Adipocyte (in vitro differentiated cells): ENCODE measurements around the gene FHOD1.

Experiments used
- DNase-seq: peaks from one replicate; pipeline ENCODE4 v3.0.0-alpha.2; 2015; ENCODE audit warnings: low read depth
- H3K27me3 ChIP-seq: replicated peaks from 2 replicates; pipeline ENCODE4 v1.7.0; 2013; ENCODE audit warnings: mild to moderate bottlenecking, low read length, moderate library complexity; ENCODE audit not compliant: control insufficient read depth, insufficient read depth
- H3K36me3 ChIP-seq: 2 replicates; pipeline ENCODE4 v1.7.0; 2013; ENCODE audit warnings: low read length, mild to moderate bottlenecking, moderate library complexity; ENCODE audit not compliant: control insufficient read depth, insufficient read depth, severe bottlenecking
- H3K4me1 ChIP-seq: 2 replicates; pipeline ENCODE4 v1.7.0; 2013; ENCODE audit warnings: mild to moderate bottlenecking, low read length, moderate library complexity; ENCODE audit not compliant: control insufficient read depth, insufficient read depth
- H3K4me3 ChIP-seq: 2 replicates; pipeline ENCODE4 v1.7.0; 2013; ENCODE audit warnings: mild to moderate bottlenecking, low read length, moderate library complexity
- H3K9ac ChIP-seq: 2 replicates; pipeline ENCODE4 v1.7.0; 2013; ENCODE audit warnings: mild to moderate bottlenecking, low read length, moderate library complexity
- H3K9me3 ChIP-seq: 2 replicates; pipeline ENCODE4 v1.7.0; 2013; ENCODE audit warnings: mild to moderate bottlenecking, low read length, moderate library complexity; ENCODE audit not compliant: control insufficient read depth

FHOD1 gene

GRCh38 chr16:67191411-67191994 is 55.8 kb downstream of the FHOD1 start:
- peaks cover 17% of the 10 kb centered on the region for H3K4me1 ChIP-seq
- H3K4me3 ChIP-seq = peak overlapping the region; percentile 98
- peaks cover 29% of the 10 kb centered on the region for H3K36me3 ChIP-seq
- DNase-seq = no peak
- peak overlapping the region; percentile 99 for H3K9ac ChIP-seq
- H3K9me3 ChIP-seq = no peaks in the 10 kb centered on the region
- no peaks in the 10 kb centered on the region for H3K27me3 ChIP-seq

GRCh38 chr16:67190448-67191399 is 56.6 kb downstream of the FHOD1 start:
- H3K4me1 ChIP-seq = peaks cover 19% of the 10 kb centered on the region
- peaks cover 21% of the 10 kb centered on the region for H3K36me3 ChIP-seq
- H3K9me3 ChIP-seq = no peaks in the 10 kb centered on the region
- H3K4me3 ChIP-seq = no peak overlapping the region
- H3K27me3 ChIP-seq = no peaks in the 10 kb centered on the region
- no peak overlapping the region for H3K9ac ChIP-seq
- DNase-seq = no peak

GRCh38 chr16:67190041-67190440 is 57.2 kb downstream of the FHOD1 start, which contains the start of gene EXOC3L1:
EXOC3L1 (minus strand) TSS chr16:67190136; CDS start chr16:67189676, 460 bp downstream.
- no peaks in the 10 kb centered on the region for H3K9me3 ChIP-seq
- DNase-seq = no peak
- peaks cover 15% of the 10 kb centered on the region for H3K36me3 ChIP-seq
- no peaks in the 10 kb centered on the region for H3K27me3 ChIP-seq
- H3K4me3 ChIP-seq = no peak within 1 kb of the TSS
- peaks cover 24% of the 10 kb centered on the region for H3K4me1 ChIP-seq
- no peak within 1 kb of the TSS for H3K9ac ChIP-seq

GRCh38 chr16:67188798-67189197 is 58.5 kb downstream of the FHOD1 start:
- Histone ChIP-seq H3K36me3 (peaks cover 2% of the 10 kb centered on the region), H3K4me3 (no peak overlapping the region), H3K27me3 (no peaks in the 10 kb centered on the region), H3K4me1 (peaks cover 25% of the 10 kb centered on the region), H3K9me3 (no peaks in the 10 kb centered on the region), H3K9ac (no peak overlapping the region)
- no peak for DNase-seq

- Histone ChIP-seq H3K9ac (no peak overlapping the region), H3K4me1 (peaks cover 21% of the 10 kb centered on the region), H3K4me3 (no peak overlapping the region), H3K27me3 (no peaks in the 10 kb centered on the region), H3K9me3 (no peaks in the 10 kb centered on the region), H3K36me3 (no peaks in the 10 kb centered on the region)
- DNase-seq = no peak
Observed at GRCh38 chr16:67188323-67188722, 59.0 kb downstream of the FHOD1 start.

- Histone ChIP-seq H3K36me3 (no peaks in the 10 kb centered on the region), H3K27me3 (no peaks in the 10 kb centered on the region), H3K4me1 (peaks cover 24% of the 10 kb centered on the region), H3K4me3 (no peak overlapping the region), H3K9me3 (no peaks in the 10 kb centered on the region), H3K9ac (no peak overlapping the region)
- DNase-seq = no peak
Observed at GRCh38 chr16:67187175-67187890, 59.9 kb downstream of the FHOD1 start.

- Histone ChIP-seq H3K9ac (no peak overlapping the region), H3K4me1 (peaks cover 30% of the 10 kb centered on the region), H3K36me3 (no peaks in the 10 kb centered on the region), H3K9me3 (no peaks in the 10 kb centered on the region), H3K27me3 (no peaks in the 10 kb centered on the region), H3K4me3 (no peak overlapping the region)
- DNase-seq = peak; percentile 41
Observed at GRCh38 chr16:67186550-67186950, 60.7 kb downstream of the FHOD1 start.

- Histone ChIP-seq H3K36me3 (no peaks in the 10 kb centered on the region), H3K27me3 (no peaks in the 10 kb centered on the region), H3K9me3 (no peaks in the 10 kb centered on the region), H3K9ac (no peak overlapping the region), H3K4me3 (peak overlapping the region; percentile 29), H3K4me1 (peaks cover 37% of the 10 kb centered on the region)
- DNase-seq = no peak
Observed at GRCh38 chr16:67185651-67186134, 61.6 kb downstream of the FHOD1 start.

GRCh38 chr16:67184995-67185650 is 62.2 kb downstream of the FHOD1 start:
- peak; percentile 98 for DNase-seq
- Histone ChIP-seq H3K36me3 (no peaks in the 10 kb centered on the region), H3K27me3 (no peaks in the 10 kb centered on the region), H3K9ac (no peak overlapping the region), H3K9me3 (no peaks in the 10 kb centered on the region), H3K4me3 (peak overlapping the region; percentile 86), H3K4me1 (peaks cover 37% of the 10 kb centered on the region)

GRCh38 chr16:67184453-67184994 is 62.8 kb downstream of the FHOD1 start:
- H3K4me1 ChIP-seq = peaks cover 37% of the 10 kb centered on the region
- H3K9ac ChIP-seq = peak overlapping the region; percentile 86
- no peak for DNase-seq
- H3K4me3 ChIP-seq = peak overlapping the region; percentile 86
- H3K27me3 ChIP-seq = no peaks in the 10 kb centered on the region
- no peaks in the 10 kb centered on the region for H3K36me3 ChIP-seq
- H3K9me3 ChIP-seq = no peaks in the 10 kb centered on the region
